ENCODE measurements around the gene TMC7.
A peak's percentile ranks its signal among the peaks of the same experiment; 100 is the strongest.

TMC7 gene

GRCh38 chr16:19084879-19085278 is 101.1 kb downstream of the TMC7 start:
- FAIRE-seq: no peak
- DNase-seq (ENCODE audit: extremely low spot score, insufficient read length, low read depth): no peak

DNA sequence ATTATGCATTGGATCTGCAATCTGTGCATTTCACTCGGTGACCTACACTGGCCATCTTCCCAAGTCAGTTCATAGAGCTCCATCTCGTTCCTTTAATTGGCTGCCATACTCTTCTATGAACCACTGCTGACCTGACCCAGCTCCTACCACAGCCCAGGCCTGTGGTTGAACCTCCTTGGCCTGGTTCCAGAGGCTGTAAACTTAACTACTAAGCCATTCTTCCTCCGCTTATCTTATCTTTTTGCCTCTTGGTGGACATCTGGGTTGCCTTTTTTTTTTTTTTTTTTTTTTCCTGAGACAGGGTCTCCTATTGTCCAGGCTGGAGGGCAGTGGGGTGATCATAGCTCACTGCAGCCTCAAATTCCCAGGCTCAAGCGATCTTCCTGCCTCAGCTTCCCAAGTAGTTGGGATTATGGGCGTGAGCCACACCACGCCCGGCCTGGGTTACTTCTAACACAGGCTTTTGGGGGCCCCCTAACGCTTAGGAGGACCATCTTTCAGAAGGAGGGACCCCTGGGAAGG is 102.0 kb downstream of the TMC7 start:
- FAIRE-seq: no peak
- no peak for DNase-seq (ENCODE audit: extremely low spot score, insufficient read length, low read depth)

- peak; percentile 67 for FAIRE-seq
These were observed 102.8 kb downstream of the TMC7 start for GRCh38 chr16:19086322-19087199.

DNA sequence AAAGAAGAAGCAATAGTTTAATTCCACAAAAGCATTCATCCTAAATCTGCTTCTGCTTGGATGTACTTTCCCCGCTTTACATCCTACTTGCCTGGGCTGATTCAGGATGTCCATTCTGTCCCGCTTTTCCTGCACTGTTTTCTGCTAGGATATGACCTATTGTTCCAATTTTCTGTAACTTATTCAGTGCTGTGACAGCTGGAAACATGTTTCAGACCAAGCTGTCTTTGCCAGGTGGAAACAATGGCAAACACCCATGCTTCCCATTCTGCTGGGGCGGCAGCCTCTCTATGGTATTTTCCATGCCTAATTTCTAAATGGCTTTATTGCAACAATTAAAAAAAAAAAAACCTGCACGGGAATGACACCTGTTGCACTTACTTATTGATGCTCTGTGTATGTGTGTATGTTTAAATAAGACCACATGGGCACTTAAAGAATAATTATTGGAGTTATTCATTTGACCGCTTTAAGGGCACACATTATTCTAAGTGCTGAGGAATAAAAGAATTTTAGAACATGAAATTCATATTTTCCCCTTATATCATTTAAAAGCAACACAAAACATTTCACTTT is 104.7 kb downstream of the TMC7 start:
- no peak for DNase-seq (ENCODE audit: extremely low spot score, insufficient read length, low read depth)

More at GRCh38 chr16:19086322-19087199, 102.8 kb downstream of the TMC7 start:
- DNase-seq (ENCODE audit: extremely low spot score, insufficient read length, low read depth): peak; percentile 70

GRCh38 chr16:19089410-19089955 is 105.7 kb downstream of the TMC7 start:
- DNase-seq (ENCODE audit: extremely low spot score, insufficient read length, low read depth): no peak
- no peak for FAIRE-seq

More for the DNA sequence above, 104.7 kb downstream of the TMC7 start:
- FAIRE-seq: no peak

DNA sequence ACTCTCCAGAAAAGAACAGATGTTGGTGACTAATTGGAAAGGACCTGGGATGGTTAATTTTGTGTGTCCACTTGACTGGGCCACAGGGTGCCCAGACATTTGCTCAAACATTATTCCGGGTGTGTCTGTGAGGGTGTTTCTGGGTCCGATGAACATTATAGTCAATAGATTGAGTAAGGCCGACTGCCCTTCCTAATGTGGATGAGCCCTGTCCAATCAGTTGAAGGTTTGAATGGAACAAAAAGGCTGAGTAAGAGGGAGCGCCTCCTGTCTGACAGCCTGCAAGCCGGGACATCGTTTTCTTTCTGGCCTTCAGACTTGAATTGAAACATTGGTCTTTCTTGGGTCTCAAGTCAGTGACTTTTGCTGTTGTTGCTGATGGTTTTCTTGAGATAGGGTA is 107.2 kb downstream of the TMC7 start:
- DNase-seq (ENCODE audit: extremely low spot score, insufficient read length, low read depth) (no peak), FAIRE-seq (no peak)

DNA sequence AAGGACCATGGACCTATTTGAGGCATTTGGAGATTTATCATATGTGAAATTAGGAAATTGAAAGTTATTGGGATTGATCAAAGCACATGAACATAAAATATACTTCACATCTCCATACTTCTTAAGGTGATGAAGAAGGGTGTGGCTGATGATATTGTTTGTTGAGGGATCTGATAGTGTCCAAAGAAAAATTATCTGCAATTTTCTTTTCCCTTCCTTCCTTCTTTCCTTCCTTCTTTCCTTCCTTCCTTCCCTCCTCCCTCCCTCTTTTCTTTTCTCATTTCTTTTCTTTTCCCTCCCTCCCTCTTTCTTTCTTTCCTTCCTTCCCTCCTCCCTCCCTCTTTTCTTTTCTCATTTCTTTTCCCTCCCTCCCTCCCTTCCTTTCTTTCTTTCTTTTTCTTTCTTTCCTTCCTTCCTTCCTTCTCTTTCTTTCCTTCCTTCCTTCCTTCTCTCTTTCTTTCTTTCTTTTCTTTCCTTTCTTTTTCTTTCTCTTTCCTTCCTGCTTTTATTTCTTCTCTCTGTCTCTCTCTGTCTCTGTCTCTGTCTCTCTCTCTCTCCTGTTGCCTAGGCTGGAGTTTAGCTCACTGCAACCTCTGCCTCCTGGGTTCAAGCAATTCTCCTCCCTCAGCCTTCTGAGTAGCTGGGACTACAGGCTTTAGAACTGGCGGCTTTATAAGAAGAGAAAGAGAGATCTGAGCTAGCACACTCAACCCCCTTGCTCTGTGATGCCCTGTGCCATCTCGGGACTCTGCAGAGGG is 109.1 kb downstream of the TMC7 start:
- FAIRE-seq (no peak), DNase-seq (ENCODE audit: extremely low spot score, insufficient read length, low read depth) (no peak)

GRCh38 chr16:19093631-19094541 is 110.2 kb downstream of the TMC7 start:
- DNase-seq (ENCODE audit: extremely low spot score, insufficient read length, low read depth): no peak
- no peak for FAIRE-seq

DNA sequence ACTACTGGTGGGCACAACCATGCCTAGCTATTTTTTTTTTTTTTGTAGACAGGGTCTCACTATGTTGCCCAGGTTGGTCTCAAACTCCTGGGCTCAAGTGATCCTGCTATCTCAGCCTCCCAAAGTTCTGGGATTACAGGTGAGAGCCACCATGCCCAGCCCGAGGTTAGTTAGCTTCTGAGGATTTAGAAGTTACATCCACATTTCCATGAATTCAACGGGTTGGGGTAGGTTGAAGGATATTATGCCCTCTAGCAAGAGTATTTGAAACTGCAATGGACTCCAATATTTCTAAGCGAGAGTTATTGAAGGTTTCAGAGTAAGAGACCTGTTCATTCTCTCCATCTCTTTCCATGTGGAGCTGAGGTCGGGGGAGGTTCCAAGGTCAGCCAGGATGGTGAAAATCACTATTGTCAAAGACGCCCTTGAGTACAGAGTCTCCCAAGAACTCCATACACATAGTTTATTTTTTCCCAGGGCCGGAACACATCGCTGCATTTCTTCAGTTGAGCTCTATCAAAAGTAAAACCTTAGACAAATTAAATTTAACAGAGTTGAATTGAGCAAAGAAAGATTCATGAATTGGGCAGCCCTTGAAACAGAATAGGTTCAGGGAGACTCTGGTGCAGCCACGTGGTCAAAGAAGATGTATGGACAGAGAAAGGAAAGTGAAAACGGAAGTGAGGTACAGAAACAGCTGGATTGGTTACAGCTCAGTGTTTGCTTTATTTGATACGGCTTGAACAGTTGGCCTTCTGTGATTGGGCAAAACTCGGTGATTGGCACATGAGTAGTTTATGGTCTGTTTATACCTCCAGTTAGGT is 111.0 kb downstream of the TMC7 start:
- no peak for DNase-seq (ENCODE audit: extremely low spot score, insufficient read length, low read depth)
- peak; percentile 70 for FAIRE-seq

DNA sequence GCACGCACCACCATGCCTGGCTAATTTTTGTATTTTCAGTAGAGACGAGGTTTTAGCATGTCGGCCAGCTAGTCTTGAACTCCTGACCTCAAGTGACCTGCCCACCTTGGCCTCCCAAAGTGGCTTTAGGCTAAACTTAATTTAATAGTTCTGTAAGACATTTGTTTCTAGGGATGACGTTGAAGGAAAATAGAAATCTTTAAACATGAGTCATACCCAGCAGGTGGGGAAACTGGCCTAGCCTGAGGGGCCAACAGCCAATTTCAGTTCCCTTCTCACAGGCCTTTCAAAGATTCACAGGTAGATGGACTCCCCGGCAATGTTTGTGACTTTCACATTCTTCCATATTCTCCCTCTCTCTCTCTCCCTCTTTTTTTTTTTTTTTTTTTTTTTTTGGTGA is 111.9 kb downstream of the TMC7 start:
- FAIRE-seq (no peak), DNase-seq (ENCODE audit: extremely low spot score, insufficient read length, low read depth) (no peak)

GRCh38 chr16:19098173-19098572 is 114.4 kb downstream of the TMC7 start:
- FAIRE-seq (no peak), DNase-seq (ENCODE audit: extremely low spot score, insufficient read length, low read depth) (no peak)

DNA sequence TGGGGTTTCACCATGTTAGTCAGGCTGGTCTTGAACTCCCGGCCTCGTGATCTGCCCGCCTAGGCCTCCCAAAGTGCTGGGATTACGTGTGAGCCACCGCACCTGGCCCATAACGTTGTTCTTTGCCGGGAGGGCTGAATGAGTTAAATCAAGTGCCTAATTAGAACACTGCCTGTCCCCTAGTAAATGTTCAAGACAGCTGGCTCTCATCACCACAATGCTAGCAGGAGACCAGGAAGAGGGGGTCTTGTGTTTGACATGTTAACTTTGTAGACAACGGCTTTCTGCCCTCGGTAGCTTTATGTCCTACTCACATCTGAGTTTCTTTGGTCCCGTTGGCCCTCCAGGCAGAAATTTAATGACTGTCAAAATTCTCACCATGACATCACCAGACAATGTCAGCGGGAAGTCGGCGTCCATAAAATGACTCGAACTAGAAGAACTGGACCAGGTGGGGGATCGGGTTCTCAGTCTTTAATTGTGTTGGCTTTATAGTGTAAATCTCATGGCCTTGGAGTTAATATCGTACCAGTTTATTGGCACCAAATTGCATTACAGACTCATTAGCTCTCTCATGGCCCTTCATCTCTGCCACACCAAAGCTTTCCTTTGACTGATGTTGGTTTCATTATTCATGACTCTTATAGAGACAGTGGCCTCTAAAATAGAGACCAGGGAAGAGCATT is 118.6 kb downstream of the TMC7 start:
- DNase-seq (ENCODE audit: extremely low spot score, insufficient read length, low read depth) (no peak), FAIRE-seq (no peak)

DNA sequence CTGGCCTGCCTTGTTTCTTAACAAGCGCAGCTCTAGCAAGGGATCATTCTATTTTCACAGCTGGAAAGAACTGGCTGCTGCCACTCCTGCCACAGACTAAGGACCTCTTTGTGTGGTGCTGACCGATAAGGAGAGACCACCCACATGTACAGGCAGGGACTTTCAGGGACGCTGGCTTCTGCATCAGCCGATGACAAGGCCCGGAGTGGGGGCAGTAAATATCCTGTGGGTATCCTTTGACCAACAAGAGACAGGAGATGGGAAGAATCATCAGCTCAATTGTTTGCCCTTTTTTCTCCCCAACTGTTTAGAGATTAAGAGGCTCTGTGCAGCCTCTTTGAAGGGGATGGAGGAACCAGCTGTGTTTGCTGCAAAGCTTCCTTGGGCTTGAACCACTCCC is 120.9 kb downstream of the TMC7 start:
- DNase-seq (ENCODE audit: extremely low spot score, insufficient read length, low read depth) (no peak), FAIRE-seq (no peak)

GRCh38 chr16:19105131-19105530 is 121.4 kb downstream of the TMC7 start:
- FAIRE-seq: no peak
- DNase-seq (ENCODE audit: extremely low spot score, insufficient read length, low read depth): no peak

- FAIRE-seq: no peak
These were observed 122.3 kb downstream of the TMC7 start for GRCh38 chr16:19105891-19106624.

GRCh38 chr16:19106625-19107020 is 122.9 kb downstream of the TMC7 start:
- DNase-seq (ENCODE audit: extremely low spot score, insufficient read length, low read depth) (no peak), FAIRE-seq (no peak)

More at GRCh38 chr16:19105891-19106624, 122.3 kb downstream of the TMC7 start:
- no peak for DNase-seq (ENCODE audit: extremely low spot score, insufficient read length, low read depth)
